GM11168 (cell line): Measurements from ENCODE around the gene MAML3.

ENCODE experiments used
- in situ Hi-C: fragments of 300-500 bp; cut with MboI; formaldehyde crosslinking; loops from one replicate; pipeline ENCODE4 v1.12.0; 2022; ENCODE audit warnings: low sequenced_read_pairs; ENCODE audit not compliant: unreplicated experiment

The MAML3 gene

DNA sequence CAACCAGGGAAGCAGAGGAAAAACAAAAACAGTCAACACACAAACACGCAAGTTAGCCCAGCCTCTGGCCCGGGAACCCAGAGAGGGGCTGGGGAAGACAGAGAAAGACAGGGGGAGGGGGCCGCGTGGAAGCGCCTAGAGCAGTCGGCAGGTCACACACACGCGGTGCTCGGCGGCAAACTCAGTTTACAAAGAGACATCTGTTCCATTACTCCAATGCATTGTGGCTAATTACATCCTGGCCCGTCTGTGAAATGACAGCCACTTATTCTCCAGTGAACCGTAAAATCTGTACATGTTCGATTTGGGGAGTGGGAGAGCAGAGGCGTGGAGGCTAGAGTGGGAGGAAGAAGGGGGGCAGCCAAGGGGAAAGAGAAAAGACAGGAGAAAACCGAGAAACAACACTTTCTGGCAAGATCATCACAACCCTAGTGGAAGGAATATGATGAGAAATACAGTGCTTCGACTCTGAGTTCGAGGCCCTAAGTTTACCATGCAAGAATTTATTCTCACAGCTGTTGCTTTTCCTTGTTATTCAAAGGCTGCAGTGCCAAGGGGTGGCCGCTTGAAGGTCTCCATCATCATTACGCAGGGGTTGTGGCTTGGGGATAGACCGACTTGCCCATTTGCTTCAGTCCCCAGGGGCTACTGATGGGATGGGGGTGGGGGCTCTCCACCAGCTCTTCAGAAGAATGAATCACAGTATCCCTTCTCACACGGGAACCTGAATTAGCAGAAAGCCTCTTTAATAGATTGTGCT is 320.7 kb downstream of the MAML3 start:
- in situ Hi-C loops = no loop called here

DNA sequence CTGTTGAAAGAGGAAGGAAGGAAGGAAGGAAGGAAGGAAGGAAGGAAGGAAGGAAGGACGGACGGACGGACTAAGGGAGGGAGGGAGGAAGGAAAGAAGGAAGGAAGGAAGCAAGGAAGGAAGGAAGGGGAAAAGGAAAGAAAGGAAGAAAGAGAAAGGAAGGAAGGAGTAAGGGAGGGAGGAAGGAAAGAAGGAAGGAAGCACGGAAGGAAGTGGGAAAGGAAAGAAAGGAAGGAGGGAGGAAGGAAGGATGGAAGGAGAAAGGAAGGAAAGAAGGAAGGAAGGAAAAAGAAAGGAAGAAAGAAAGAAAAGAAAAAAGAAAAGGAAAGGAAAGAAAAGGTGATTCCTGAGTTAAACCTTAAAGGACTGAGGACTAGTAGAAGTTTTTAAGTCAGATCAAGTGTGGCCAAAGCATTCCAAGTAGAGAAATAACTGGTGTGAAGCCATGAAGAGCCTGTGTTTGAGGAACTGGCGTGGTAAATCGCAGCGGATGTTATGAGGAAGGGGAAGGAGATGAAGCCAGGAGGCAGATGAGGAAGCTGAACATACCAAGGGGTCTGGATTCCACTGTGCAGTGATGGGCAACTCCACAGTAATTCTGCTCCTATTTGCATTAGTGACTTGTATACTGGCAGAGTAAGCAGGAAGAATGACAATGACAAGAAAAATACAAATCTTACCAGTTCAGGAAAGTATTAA is 324.9 kb downstream of the MAML3 start:
- in situ Hi-C loops = no loop called here

DNA sequence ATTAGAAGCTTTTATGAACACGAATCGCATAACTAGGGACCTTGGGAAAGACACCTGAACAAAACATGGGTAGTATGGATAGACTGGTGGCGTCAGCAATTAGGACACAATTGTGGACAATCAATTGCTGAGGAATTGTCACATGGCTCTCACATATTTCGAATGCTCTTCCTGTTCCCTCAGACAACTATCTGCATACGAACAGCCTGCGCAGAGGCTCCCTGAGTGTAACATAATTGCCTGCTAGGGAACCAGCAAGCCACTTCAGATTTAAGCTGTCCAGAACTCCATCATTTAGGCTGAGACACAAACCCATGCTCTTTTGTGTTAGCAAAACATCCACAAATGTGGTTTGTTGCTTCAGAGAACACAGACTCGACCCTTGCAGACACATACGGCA is 327.6 kb downstream of the MAML3 start:
- in situ Hi-C loops = no loop called here

DNA sequence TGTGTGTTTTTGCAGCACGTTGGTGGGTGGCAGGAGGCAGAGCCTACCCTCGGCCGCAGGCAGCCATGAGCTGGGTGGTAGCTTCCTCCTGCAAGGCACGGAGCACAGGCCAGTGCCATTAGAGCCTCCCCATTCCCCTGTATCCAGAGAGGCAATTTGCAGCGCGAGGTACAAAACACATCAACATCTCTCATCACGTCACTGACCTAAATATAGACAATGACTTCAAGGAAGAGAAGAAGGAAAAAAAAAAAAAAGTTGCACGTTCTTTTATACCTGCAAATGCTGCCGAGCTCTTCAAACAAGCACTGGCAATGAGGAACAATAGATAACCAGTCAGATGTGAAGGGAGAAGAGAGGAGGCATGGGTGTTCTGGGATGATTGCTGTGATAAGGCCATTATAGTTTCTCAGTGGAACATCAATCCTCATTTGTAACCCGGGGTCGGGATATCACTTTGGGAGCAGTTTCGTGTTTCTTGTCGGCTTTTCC is 328.4 kb downstream of the MAML3 start:
- in situ Hi-C loops = no loop called here

DNA sequence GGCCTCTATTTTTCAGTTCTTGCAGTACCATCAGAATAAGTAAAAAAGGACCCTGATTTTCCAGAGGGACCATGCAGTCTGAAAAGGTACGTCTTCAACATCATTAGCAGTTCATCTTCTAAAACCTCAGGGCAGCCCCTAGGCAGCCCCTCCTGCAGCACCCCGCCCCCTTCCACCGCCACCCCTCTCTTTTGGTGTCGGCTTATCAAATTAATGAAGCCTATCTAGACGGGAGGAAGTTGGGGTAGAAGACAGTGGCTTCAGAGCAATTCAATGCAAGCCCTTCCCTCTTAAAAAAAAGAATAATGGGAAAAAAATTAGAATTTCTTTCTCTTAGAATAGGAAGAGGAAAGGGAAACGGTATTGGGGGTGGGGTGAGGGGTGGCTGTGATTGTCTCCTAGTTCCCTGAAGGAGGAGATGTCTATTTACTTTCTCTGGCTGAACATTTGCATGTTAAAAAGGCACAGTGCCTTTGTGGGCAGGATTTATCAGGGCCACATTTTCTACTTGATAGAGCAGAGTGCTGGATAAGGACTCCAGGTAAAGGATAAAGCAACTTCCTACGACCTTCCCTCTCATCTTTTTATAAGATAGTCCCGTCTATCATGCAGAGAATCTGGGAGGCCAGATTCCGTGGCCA is 329.0 kb downstream of the MAML3 start:
- in situ Hi-C loops = loop anchor here (25.0 kb wide), 1 partner anchor 437 kb away; no protein-coding TSS in a partner anchor

DNA sequence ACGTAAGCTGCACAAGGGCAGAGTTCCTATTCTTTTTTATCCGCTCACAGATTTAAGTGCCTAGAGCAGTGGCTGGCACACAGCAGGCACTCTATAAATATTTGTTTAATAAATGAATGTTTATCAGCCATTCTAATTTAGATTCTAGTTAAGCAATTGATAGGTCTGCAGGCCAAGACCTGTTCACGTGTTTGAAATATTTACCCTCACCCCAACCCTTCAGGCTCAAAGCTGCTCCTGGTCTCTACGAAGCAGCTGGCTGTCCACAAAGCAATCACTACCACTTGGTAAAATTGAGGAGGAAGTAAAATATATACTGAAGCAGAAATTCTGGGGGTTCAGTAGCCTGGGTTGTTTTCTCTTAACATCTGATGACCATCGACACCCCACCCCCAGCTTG is 330.2 kb downstream of the MAML3 start:
- in situ Hi-C loops = loop anchor here (25.0 kb wide), 1 partner anchor 439 kb away; no protein-coding TSS in a partner anchor

DNA sequence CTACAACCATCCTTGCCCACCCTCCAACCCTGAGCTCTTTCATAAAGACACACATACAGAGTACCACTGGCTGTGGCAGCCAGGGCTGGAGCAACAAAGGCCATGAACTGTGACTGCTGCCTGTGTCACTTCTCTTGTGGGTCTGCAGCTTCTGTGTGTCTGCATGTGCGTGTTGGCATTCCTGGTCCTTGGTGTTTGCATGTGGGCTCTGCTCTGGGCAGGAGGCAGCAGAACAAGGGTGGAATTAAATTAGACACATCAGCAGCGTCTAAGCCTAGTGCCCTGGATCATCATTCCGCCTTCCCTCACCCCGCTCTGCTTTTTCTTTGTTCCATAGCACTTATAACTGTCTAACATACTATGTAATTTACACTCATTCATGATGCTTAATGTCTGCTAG is 330.6 kb downstream of the MAML3 start:
- in situ Hi-C loops = loop anchor here (25.0 kb wide), 1 partner anchor 439 kb away; no protein-coding TSS in a partner anchor

DNA sequence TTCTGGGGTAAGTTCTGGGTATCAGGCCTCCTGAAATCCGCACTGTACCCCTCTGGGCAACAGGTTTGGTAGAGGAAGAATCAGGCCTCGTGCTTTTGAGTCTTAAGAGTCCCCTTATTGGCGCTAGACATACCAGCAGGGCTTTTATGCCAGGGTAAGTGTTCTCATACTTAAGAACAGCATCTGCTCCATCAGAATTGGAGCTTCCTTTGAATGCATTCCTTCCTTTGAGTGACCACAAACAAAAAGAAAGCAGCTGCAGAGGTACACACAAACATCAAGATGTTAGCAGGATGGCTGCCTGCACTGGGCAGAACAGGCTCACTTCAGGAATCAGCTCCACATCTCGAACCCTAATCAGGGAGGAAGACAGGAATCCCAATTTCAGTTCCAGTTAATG is 331.6 kb downstream of the MAML3 start:
- in situ Hi-C loops = loop anchor here (25.0 kb wide), 1 partner anchor 440 kb away; no protein-coding TSS in a partner anchor

DNA sequence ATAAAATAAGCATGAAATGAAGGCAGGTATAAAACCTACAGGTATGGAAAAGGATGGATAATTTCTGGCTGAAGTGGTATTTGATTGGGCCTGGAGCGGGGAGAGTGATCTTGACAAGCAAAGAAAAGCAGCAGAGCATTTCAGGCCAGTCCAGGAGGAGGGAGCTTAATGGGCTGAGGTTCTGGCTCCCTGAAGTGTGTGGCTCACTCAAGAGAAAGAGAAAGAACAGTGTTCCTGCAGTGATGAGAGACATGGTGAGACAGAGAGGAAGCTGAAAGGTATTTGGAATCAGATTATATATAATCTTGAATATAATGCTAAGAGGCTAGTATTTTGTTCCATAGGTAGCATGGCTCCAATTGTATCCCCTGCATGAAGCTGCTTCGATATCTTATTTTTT is 334.9 kb downstream of the MAML3 start:
- in situ Hi-C loops = loop anchor here (25.0 kb wide), 1 partner anchor 443 kb away; no protein-coding TSS in a partner anchor

DNA sequence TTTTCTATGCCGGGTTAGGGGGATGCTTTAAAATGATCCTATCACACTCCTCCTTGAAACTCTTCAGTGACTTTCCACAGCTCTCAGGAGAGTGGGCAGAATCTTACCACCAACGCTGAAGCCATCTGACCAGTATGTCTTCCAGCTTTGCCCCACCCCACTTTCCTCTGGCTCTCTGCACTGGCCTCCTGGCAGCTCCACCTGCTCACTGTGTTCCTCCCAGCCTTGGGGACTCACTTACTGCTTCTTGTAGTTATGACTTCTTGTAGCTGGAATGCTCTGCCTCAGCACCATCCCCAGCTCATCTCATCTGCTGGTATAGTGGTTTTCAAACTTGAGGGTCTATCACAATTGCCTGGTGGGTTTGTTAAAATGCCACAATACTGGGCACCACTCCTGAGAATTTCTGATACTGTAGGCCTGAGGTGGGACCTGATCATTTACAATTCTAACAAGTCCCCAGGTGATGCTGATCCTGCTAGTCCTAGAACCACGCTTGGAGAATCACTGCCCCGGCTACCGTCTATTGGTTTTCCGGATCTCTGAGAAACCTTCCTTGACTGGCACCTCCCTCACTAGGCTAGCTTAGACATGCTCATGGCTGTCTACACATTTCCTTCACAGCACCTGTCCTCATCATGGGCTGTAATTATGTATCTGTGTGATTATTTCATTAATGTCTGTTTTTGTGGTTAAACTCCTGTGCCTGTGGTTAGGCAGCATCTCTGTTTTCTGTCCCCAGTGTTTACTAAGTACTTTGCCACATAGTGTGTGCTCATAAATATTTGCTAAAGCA is 336.1 kb downstream of the MAML3 start:
- in situ Hi-C loops = loop anchor here (25.0 kb wide), 1 partner anchor 444 kb away; no protein-coding TSS in a partner anchor

DNA sequence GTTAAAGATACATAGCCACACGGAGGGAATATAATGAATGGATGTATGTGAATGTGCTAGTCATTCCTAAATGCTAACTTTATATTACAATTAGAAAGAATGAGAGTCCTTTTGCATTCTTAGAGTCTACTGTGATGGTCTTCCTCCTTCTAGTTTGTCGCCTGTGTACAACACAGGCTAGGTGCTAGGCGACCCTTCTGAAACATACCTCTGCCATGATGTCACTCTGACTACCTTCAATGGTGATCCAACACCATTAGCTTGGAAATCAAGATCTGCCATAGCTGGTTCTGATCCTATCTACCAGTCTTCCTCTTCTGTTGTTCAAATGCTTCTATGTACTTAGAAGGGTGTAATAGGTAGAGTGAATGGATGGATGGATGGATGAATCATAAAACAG is 337.1 kb downstream of the MAML3 start:
- in situ Hi-C loops = loop anchor here (25.0 kb wide), 1 partner anchor 445 kb away; no protein-coding TSS in a partner anchor

DNA sequence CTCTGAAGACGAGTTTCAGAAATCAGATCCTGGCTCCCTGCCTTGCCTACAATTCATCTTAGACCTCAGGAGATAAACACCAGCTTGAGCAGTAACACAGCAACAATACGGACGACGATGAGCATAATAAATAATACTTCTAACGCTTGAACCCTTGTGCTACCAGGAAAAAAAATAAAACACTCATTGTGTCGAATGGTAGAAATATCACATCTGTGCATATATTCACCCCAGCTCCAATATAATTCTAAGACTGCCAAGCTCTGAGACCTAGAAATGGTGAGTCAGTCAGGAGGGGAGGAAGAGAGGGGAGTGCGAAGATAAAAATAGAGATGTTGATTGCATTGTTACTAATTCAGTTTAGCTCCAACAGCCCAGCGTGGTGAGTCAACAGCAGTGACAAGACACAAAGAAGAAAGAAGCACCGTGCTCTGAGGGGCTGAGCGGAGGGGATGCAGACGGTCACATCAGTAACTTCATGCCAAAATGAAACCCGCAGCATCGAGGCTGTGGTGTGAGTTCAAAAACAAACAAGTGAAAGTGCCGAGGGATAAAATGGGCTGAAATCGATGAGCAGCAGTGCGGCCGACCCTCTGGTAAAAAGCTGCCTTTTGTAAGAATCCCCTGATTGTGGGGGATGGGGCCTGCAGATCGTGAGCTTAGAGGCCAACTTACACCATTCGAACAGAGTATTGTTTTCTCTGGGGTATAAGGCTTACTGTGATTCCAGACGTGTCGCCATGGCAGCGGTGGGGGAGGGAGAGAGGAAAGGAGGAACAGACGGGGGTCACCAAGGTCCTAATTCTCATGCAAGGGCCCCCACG is 338.0 kb downstream of the MAML3 start:
- in situ Hi-C loops = loop anchor here (25.0 kb wide), 1 partner anchor 446 kb away; no protein-coding TSS in a partner anchor

DNA sequence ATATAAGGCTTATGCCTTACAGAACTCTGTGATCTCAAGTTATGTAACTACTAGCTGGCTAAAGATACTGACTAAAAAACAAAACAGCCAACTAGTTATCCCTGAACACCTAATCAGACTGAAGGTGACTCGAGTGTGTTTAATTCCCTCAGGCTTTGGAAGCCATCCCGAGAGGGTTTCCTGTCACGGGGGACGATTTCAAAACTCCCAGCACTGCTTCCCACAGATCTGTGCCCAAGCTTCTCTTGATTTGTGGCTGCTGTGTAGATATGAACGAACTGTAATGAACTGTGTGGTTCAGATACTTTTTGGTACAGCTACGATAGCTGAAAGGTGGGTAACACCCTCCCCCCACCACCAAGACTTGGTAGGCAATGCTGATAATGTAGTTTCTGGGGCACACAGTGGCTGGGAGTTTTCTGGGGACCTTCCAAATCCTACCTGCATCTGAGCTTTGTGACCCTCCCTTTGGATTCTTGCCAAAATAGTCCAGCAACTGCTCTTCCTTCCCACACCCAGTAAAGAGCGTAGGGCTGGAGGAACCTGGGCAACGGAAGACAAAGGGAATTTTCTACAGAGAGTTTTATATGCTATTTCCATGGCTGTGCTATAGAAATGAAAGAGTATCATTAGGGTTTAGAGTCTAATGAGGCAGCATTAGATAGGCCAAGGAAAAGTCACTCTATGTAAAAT is 339.5 kb downstream of the MAML3 start:
- in situ Hi-C loops = loop anchor here (25.0 kb wide), 1 partner anchor 448 kb away; no protein-coding TSS in a partner anchor

DNA sequence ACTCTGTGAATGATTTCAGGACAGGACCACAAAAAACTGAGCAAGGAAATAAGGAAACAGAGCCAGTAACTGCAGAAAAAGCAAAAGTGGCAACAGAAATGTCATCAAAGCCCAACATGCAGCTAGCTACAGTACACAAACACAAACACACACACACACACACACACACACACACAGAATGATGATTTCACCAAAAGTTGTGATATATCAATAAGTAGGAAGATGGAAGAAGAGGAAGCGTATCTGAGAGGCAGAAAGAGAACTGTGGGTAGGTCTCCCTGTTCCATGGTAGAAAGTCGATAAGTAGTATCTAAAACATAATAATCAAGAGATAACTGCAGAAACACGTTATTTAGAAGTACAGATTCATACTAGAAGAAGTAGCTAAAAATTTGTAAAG is 340.1 kb downstream of the MAML3 start:
- in situ Hi-C loops = loop anchor here (25.0 kb wide), 1 partner anchor 448 kb away; no protein-coding TSS in a partner anchor

DNA sequence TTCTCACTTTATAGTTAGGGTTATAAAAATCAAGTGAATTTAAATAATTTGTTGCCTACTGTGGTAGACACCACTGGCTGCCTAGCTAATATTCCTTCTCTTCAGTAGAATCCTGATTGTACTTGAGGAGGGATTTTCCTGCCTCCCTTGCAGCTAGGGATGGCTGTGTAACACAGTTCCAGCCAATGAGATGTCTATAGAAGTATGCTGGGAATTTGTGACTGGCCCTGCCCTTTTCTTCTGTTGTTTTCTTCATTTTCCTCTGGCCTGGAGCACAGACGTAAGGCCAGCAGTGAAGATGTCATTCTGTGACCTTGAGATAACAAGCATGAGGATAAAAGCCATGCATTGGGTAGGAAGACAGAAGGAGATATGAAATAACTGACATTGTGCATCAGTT is 343.3 kb downstream of the MAML3 start:
- in situ Hi-C loops = loop anchor here (25.0 kb wide), 1 partner anchor 452 kb away; no protein-coding TSS in a partner anchor

DNA sequence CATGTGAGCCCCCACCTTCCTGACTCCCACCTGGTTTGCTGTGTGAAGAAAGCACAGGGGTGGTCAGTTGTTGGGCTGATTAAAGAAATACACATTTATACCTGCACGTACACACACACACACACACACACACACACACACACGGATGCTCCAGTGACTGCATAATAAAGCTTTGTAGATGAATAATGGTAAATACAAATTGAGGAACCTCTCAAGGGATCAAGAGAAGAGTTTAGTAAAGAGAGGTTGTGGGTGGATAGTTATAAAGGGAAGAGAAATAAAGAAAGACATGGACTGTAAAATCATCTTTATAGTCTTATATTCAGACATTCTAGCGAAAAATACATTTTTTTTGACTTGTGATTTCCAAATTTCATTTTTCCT is 344.2 kb downstream of the MAML3 start:
- in situ Hi-C loops = loop anchor here (25.0 kb wide), 1 partner anchor 453 kb away; no protein-coding TSS in a partner anchor

DNA sequence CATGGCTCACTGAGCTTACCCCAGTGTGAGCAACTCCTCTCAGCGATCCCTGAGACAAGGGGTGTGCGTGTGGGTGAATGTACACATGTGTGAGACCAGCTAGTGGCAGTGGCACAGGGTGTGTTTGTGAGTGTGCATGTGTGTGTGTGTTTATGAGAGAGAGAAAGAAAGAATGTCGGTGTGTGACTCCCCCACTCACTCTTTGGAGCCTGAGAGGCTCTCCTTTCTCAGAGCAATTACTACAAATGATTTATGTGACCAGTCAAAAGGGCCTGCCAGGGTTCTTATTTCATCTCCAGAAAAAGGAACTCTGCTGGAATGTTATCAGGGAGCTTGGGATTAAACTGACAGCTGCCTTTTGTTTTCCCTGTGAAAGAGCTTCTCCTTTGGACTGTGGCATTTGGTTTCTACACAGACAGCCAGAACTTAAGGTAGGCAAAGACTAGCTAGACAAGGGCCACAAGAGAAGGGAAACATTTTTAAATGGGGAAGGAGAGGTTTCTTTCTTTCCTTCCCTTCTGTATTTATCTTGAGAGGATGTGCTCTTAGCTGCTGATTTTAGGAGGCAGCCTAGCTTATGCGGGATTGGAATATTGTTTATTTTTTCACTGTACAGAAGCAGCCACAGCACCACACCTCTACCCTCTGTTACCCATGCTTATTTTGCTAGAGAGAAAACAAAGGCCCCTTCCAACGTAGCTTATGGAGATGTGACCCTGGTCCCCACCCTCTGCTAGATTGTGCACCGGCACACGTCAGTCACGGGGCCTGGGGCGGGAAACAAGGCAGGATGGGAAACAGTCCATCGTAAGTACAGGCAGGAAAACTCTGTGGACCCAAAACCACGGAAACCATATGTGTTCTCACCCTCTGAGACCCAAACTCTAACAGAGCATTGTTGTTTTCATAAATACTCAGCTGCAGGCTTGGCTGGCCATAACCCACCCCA is 344.9 kb downstream of the MAML3 start:
- in situ Hi-C loops = loop anchor here (25.0 kb wide), 1 partner anchor 453 kb away; no protein-coding TSS in a partner anchor
